GM06990 (cell line): Measurements from ENCODE around the gene PAX5.

Experiments used
- DNase-seq: peaks from one replicate; pipeline ENCODE4 v3.0.0-alpha.2; 2011; ENCODE audit not compliant: insufficient read length; ENCODE audit errors: extremely low read depth
- H3K27me3 ChIP-seq: replicated peaks from 2 replicates; pipeline ENCODE4 v1.6.0; 2011; ENCODE audit warnings: low read length; ENCODE audit not compliant: control insufficient read depth, insufficient read depth
- H3K36me3 ChIP-seq: 2 replicates; pipeline ENCODE4 v1.5.1; 2011; ENCODE audit warnings: low read length; ENCODE audit not compliant: control insufficient read depth, insufficient read depth
- H3K4me3 ChIP-seq: replicated peaks from 2 replicates; pipeline ENCODE4 v1.5.1; 2011; ENCODE audit warnings: low read depth, mild to moderate bottlenecking, control low read depth, low read length
- TF ChIP-seq, protein P1 (sequence below): IDR thresholded peaks from 2 replicates; pipeline ENCODE4 v1.5.1; 2011; ENCODE audit warnings: low read length, control low read depth, mild to moderate bottlenecking, inconsistent platforms; ENCODE audit not compliant: insufficient read depth, poor library complexity, severe bottlenecking

Gene PAX5

DNA sequence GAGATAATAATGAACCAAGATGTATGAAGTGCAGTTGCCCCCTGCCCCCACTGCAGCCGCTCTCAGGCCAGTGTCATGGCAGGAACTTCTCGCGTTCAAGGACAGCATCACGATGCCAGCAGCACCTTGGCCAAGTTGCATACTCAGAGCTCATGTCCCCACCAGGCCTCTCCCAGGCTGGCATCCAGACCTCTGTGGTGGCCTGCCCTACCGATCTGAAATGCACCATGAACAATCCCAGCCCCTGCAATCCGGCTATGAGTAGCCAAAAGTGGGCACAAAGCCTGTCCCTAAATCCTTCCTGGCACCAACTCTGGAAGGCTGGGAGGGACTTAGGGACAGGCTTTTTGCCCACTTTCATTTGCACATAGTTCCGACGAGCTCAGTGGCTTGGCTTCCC is 140.9 kb downstream of the PAX5 start:
- no peak for DNase-seq
- H3K4me3 ChIP-seq = no peak overlapping the region
- H3K36me3 ChIP-seq = peaks cover 25% of the 10 kb centered on the region
- TF ChIP-seq, protein P1, sequence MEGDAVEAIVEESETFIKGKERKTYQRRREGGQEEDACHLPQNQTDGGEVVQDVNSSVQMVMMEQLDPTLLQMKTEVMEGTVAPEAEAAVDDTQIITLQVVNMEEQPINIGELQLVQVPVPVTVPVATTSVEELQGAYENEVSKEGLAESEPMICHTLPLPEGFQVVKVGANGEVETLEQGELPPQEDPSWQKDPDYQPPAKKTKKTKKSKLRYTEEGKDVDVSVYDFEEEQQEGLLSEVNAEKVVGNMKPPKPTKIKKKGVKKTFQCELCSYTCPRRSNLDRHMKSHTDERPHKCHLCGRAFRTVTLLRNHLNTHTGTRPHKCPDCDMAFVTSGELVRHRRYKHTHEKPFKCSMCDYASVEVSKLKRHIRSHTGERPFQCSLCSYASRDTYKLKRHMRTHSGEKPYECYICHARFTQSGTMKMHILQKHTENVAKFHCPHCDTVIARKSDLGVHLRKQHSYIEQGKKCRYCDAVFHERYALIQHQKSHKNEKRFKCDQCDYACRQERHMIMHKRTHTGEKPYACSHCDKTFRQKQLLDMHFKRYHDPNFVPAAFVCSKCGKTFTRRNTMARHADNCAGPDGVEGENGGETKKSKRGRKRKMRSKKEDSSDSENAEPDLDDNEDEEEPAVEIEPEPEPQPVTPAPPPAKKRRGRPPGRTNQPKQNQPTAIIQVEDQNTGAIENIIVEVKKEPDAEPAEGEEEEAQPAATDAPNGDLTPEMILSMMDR = no peak
- H3K27me3 ChIP-seq = no peaks in the 10 kb centered on the region

DNA sequence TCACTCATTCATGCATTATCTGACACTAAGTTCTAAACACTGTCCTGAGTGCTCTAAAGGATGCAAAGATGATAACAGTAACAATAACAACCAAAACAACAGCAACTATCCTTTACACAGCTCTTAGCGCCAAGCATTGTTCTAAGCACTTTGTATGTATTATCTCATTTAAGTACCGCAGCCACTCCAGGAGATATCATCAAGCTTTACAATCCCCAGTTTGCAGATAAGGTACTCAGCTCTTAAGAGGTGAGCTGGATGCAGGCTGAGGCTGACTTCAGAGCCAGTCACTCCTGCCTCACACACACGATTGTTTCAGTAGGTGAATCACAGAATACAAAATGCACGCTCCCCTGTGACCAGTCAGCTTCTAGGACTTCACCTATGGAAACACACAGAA is 141.8 kb downstream of the PAX5 start:
- H3K27me3 ChIP-seq = no peaks in the 10 kb centered on the region
- no peak overlapping the region for H3K4me3 ChIP-seq
- no peak for DNase-seq
- peaks cover 25% of the 10 kb centered on the region for H3K36me3 ChIP-seq
- TF ChIP-seq, protein P1 = no peak

DNA sequence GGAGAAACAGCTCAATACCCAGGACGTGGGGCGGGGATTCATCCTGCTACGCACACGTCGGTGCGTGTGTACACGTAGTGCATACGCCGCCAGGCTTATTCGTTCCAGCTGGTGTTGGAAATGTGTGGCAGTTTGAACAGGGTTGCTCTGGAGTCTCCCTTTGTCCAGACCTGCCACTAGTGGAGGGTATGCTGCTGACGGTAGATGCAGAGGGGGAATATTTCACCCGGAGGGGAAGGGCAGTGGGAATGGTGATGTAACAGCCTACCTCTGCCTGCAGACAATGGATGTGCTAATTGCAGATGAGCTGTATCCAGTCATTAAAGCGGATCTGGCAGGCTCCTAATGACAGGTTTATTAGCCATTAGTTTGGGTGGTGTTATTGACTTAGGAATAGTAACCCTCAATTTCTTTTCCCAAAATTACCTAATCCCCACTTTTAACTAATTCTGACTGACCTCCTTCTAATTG is 142.7 kb downstream of the PAX5 start:
- Histone ChIP-seq H3K36me3 (peaks cover 19% of the 10 kb centered on the region), H3K4me3 (no peak overlapping the region), H3K27me3 (no peaks in the 10 kb centered on the region)
- DNase-seq = no peak
- TF ChIP-seq, protein P1 = no peak

DNA sequence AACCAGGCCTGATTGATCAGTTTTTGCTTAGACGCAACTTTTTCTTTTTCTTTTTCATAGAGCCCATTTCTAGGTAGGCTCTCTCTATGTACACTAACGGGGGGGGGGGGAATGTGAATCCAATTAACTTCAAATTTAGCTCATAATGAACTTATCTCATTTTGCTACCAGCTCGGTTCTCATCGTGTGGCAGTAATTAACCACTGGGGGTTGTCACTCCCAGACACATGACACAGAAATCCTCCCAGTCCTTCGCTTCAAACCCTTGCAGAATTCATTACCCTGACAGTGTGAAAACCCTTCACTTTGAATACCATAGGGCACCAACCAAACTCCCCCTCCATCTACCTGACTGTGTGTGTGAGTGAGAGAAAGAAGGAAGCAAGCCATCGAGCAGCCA is 144.2 kb downstream of the PAX5 start:
- H3K4me3 ChIP-seq = no peak overlapping the region
- DNase-seq = no peak
- TF ChIP-seq, protein P1 = no peak
- H3K36me3 ChIP-seq = peaks cover 16% of the 10 kb centered on the region
- no peaks in the 10 kb centered on the region for H3K27me3 ChIP-seq

DNA sequence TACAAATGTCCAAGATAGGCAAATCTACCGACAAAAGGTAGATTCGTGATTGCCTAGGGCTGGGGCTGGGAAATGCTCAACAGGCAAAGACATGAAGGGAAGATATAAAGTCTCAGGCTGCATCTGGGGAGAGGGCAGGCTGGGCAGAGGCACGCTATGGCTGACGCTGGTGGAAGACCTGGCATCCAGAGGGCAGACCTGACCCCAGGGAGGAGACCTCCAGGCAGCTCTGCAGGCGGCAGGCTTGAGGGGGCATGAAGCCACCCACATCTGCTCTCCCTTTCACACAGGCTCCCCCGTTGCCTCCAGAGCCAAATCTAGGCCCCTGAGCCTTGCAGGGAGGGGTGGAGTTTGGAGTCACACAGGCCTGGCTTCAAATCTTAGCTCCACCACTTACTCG is 145.5 kb downstream of the PAX5 start:
- TF ChIP-seq, protein P1 = no peak
- Histone ChIP-seq H3K4me3 (no peak overlapping the region), H3K27me3 (no peaks in the 10 kb centered on the region), H3K36me3 (peaks cover 13% of the 10 kb centered on the region)
- DNase-seq = no peak

DNA sequence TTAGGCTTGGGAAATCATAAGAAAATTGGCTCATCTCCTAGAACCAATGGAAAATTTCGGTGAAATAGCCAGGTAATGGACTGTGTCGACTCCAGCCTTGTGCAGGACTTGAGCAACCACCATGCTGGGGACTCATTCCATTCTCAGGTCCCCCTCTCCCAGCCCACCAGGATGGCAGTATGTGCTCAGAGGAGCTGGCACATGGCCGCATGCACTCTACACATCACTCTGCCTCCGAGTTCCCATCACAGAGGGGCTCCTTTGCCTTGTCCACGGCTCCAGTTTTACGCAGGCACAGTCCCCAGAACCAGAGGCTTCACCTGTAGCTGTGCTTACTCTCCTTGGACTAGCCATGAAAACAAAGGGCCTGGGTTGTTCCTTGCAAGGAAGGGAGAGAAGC is 149.3 kb downstream of the PAX5 start:
- Histone ChIP-seq H3K27me3 (no peaks in the 10 kb centered on the region), H3K36me3 (peaks cover 20% of the 10 kb centered on the region), H3K4me3 (no peak overlapping the region)
- TF ChIP-seq, protein P1 = no peak
- no peak for DNase-seq
